Measurements from ENCODE around the gene ANK3.

- TF ChIP-seq POLR2AphosphoS5 (IDR thresholded peaks at IDR 0.05; ENCODE audit: low read depth, low read length) = no peak
- TF ChIP-seq REST (IDR thresholded peaks at IDR 0.05; ENCODE audit: insufficient read depth in 1 of 2, low read depth in 2 of 2, low read length in 2 of 2) = no peak
- TF ChIP-seq SIN3A (IDR thresholded peaks at IDR 0.05; ENCODE audit: borderline replicate concordance, insufficient read depth, low read length) = no peak
- no peak for TF ChIP-seq FOXP2 (optimal IDR thresholded peaks at IDR 0.05; ENCODE audit: borderline replicate concordance, extremely low read depth, extremely low read length, insufficient read depth)
- no peak for TF ChIP-seq TAF1 (IDR thresholded peaks at IDR 0.05; ENCODE audit: borderline replicate concordance, insufficient read depth, low read length)
These were observed 137.0 kb downstream of the ANK3 start for GRCh38 chr10:60252688-60253087.
